Measurements from ENCODE around the gene LINGO1. TPM values are rescaled to one million over a fixed set of nuclear protein-coding genes. Genes with fewer than 3 reads are reported as not detected.

Gene LINGO1
- total RNA-seq, 2 experiments from 2014 or later: not detected

DNA sequence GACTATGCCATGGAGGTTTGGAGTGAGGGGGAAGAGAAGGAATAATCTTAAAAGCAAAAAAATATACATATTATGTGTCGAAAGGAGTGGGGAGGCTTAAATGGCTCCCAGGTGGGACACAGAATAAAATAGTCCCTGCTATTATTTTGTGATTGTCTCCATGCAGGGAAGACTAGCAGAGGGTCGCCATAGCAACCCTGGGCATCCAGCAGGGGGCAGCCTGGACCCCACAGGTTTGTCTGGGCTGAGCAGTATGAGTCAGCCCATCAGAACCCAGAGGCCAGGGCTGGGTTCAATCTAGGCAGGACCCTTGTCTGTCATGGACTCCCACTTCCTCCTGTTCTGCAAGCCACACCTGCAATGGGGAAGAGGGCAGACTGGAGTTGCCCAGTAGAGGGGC is 17.6 kb upstream of the LINGO1 start:
- Mint-ChIP-seq H3K9me3 (peaks cover 5% of the 10 kb centered on the region), H3K27me3 (peaks cover 6% of the 10 kb centered on the region), H3K4me1 (ENCODE audit: low read depth) (no peaks in the 10 kb centered on the region), H3K27ac (no peak overlapping the region), H3K36me3 (no peaks in the 10 kb centered on the region), H3K4me3 (no peak overlapping the region)
- intact Hi-C loops (cut with micrococcal nuclease): no loop called here
- ChIA-PET POLR2A (no interaction called here), CTCF (no interaction called here)
- peak; percentile 22 for DNase-seq

- no peaks in the 10 kb centered on the region for H3K4me1 Mint-ChIP-seq (ENCODE audit: low read depth)
- H3K27ac Mint-ChIP-seq: no peak overlapping the region
- H3K27me3 Mint-ChIP-seq: peaks cover 4% of the 10 kb centered on the region
- CTCF ChIA-PET: no interaction called here
- POLR2A ChIA-PET: no interaction called here
- DNase-seq: no peak
- no peaks in the 10 kb centered on the region for H3K36me3 Mint-ChIP-seq
- intact Hi-C loops (cut with micrococcal nuclease): no loop called here
- peaks cover 5% of the 10 kb centered on the region for H3K9me3 Mint-ChIP-seq
- H3K4me3 Mint-ChIP-seq: no peak overlapping the region
These were observed 16.9 kb upstream of the LINGO1 start for GRCh38 chr15:77649610-77650009.

GRCh38 chr15:77649017-77649416 is 16.3 kb upstream of the LINGO1 start:
- ChIA-PET POLR2A (no interaction called here), CTCF (no interaction called here)
- DNase-seq: no peak
- peaks cover 3% of the 10 kb centered on the region for H3K9me3 Mint-ChIP-seq
- no peak overlapping the region for H3K4me3 Mint-ChIP-seq
- no peaks in the 10 kb centered on the region for H3K4me1 Mint-ChIP-seq (ENCODE audit: low read depth)
- H3K36me3 Mint-ChIP-seq: no peaks in the 10 kb centered on the region
- no peak overlapping the region for H3K27ac Mint-ChIP-seq
- peaks cover 4% of the 10 kb centered on the region for H3K27me3 Mint-ChIP-seq
- intact Hi-C loops (cut with micrococcal nuclease): no loop called here

GRCh38 chr15:77647961-77648360 is 15.2 kb upstream of the LINGO1 start:
- Mint-ChIP-seq H3K36me3 (no peaks in the 10 kb centered on the region), H3K4me1 (ENCODE audit: low read depth) (no peaks in the 10 kb centered on the region), H3K9me3 (no peaks in the 10 kb centered on the region), H3K27ac (no peak overlapping the region), H3K4me3 (no peak overlapping the region), H3K27me3 (peaks cover 3% of the 10 kb centered on the region)
- no peak for DNase-seq
- intact Hi-C loops (cut with micrococcal nuclease): no loop called here
- CTCF ChIA-PET: interaction anchor here (1.2 kb wide), 1 partner anchor 13 kb away, joined by 3 read pairs; no protein-coding TSS in a partner anchor
- POLR2A ChIA-PET: no interaction called here

DNA sequence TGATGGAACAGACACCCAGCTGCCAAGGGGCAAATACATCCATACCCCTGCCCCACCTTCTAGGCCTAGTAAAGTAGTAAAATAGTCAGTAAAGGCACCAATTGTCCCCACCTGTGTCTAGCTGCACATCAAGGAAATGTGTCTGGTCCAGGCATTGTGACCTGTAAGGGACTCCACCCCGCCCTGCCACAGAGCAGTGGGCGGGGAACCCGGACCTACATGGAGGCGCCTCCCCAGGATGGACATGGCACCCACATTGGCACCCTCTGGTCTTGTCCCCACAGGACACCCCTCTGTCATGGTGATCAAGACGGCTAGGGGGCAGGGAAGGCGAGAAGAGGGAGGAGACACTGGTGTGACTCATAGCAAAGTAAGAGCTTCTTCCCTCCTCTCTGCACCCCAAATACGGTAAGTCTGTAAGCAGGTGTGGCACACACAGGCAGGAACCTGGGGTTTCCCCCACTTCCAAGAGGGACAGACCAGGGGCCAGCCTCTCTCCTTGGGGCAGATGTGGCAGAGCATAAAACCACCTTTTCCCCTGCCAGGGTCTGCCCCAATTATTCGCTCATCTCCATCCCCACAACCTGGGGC is 13.5 kb upstream of the LINGO1 start:
- no peak for DNase-seq

GRCh38 chr15:77645602-77646001 is 12.9 kb upstream of the LINGO1 start:
- Mint-ChIP-seq H3K36me3 (no peaks in the 10 kb centered on the region), H3K9me3 (no peaks in the 10 kb centered on the region), H3K4me3 (no peak overlapping the region), H3K4me1 (ENCODE audit: low read depth) (no peaks in the 10 kb centered on the region), H3K27me3 (peaks cover 2% of the 10 kb centered on the region), H3K27ac (no peak overlapping the region)
- intact Hi-C loops (cut with micrococcal nuclease): no loop called here
- DNase-seq: no peak
- POLR2A ChIA-PET: no interaction called here
- CTCF ChIA-PET: interaction anchor here (2.0 kb wide), 1 partner anchor 12 kb away, joined by 9 read pairs; no protein-coding TSS in a partner anchor

More for the DNA sequence above, 13.5 kb upstream of the LINGO1 start:
- H3K9me3 Mint-ChIP-seq: no peaks in the 10 kb centered on the region
- H3K27ac Mint-ChIP-seq: no peak overlapping the region
- no peak overlapping the region for H3K4me3 Mint-ChIP-seq
- H3K4me1 Mint-ChIP-seq (ENCODE audit: low read depth): no peaks in the 10 kb centered on the region
- ChIA-PET POLR2A (no interaction called here), CTCF (interaction anchor here (0.7 to 2.0 kb wide), 2 partner anchors 13 to 264 kb away, joined by 3 to 9 read pairs; no protein-coding TSS in a partner anchor)
- H3K36me3 Mint-ChIP-seq: no peaks in the 10 kb centered on the region
- H3K27me3 Mint-ChIP-seq: peaks cover 2% of the 10 kb centered on the region
- intact Hi-C loops (cut with micrococcal nuclease): no loop called here

GRCh38 chr15:77644543-77645247 is 12.0 kb upstream of the LINGO1 start:
- Mint-ChIP-seq H3K27me3 (peaks cover 3% of the 10 kb centered on the region), H3K4me3 (no peak overlapping the region), H3K9me3 (no peaks in the 10 kb centered on the region), H3K4me1 (ENCODE audit: low read depth) (no peaks in the 10 kb centered on the region), H3K36me3 (no peaks in the 10 kb centered on the region), H3K27ac (no peak overlapping the region)
- POLR2A ChIA-PET: no interaction called here
- CTCF ChIA-PET: no interaction called here
- intact Hi-C loops (cut with micrococcal nuclease): no loop called here
- DNase-seq: no peak

DNA sequence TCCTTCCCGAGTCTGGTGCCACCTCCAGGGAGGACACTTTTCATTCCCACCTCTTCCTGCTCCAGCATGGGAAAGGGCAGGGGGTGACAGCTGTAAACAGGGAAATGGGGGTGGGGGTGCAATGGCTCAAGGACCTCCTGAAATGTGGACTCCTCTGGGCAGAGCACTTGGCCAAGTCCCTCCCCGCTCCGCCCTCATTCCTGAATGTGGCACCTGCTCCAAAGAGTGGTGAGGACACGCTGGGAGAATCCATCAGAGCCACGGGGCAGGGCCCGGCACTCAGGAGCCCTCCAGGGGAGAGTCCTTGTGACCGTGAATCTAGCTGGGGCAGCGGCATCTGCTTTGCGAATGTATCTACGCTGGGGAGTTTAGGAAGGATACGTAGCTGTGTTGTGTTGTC is 11.1 kb upstream of the LINGO1 start:
- intact Hi-C loops (cut with micrococcal nuclease): no loop called here
- Mint-ChIP-seq H3K4me1 (ENCODE audit: low read depth) (no peaks in the 10 kb centered on the region), H3K27me3 (peaks cover 8% of the 10 kb centered on the region), H3K4me3 (no peak overlapping the region), H3K36me3 (no peaks in the 10 kb centered on the region), H3K9me3 (no peaks in the 10 kb centered on the region), H3K27ac (no peak overlapping the region)
- CTCF ChIA-PET: no interaction called here
- POLR2A ChIA-PET: no interaction called here
- DNase-seq: no peak

DNA sequence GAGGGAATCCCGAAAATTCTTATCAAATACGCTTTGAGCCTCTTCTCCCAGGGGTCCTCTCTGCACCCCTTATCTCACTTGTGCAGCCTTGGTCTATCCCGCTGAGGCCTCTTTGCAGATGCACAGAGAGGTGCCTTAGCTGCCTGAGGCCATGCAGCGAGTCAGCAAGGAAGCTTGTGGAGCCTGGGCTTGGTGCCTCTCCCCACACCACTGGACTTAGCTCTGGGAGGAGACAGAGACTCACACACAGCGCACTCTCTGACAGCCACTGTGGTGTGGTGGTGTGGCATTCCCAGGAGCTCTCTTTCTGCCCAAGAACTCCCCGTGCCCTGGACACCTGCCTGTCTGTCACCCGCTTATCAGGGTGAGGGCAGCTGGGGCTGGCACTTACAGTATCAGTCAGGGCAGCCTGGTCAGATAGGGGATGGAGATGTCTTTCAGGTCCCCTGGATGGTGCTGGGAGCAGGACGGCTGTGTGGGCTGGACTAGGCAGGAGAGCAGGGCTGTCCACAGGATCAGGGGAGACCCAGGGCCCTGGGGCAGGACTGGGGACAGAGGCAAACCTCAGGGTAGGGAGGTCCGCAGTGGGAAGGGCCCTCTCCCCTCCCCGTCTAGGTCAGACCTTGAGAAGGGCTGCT is 10.2 kb upstream of the LINGO1 start:
- Mint-ChIP-seq H3K36me3 (no peaks in the 10 kb centered on the region), H3K27me3 (peaks cover 9% of the 10 kb centered on the region), H3K27ac (no peak overlapping the region), H3K4me3 (no peak overlapping the region), H3K9me3 (no peaks in the 10 kb centered on the region), H3K4me1 (ENCODE audit: low read depth) (no peaks in the 10 kb centered on the region)
- ChIA-PET CTCF (no interaction called here), POLR2A (no interaction called here)
- no peak for DNase-seq
- intact Hi-C loops (cut with micrococcal nuclease): no loop called here

DNA sequence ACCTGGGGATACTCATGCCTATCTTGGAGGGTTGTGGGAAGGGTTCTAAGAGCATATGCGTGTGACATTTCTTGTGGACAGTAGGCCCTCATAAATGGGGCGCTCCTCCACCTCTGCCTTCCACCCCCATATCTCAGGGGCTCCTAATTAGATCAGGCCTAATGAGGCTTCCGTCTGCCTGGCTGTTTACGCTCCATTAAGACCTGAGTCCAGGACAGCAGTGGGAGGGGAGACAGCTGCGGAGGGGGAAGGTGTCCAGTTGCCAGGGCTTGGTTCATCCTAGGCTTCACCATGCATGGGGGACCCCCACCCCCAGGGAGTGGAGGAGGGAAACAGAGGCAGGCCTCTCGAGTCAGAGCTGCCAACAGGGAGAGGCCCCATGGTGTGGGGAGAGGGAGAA is 9.3 kb upstream of the LINGO1 start:
- H3K9me3 Mint-ChIP-seq: no peaks in the 10 kb centered on the region

DNA sequence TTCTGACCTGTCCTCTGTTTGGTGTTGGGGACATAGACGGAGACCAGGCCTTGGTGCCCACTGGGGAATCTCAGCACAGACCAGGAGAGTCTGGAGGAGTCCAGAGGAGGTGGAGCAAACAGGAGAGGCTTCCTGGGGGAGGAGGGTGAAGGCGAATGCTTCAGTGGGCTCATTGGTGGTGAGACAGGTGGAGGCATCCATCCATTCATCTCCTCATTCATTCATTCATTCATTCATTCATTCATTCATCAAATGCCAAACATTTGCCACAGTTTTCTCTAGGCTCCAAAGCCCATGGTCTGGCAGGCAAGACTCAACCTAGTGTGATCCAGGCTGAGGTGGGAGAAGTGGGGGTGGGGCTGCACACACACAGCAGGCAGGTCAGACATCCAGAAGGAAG is 7.9 kb upstream of the LINGO1 start:
- H3K27me3 Mint-ChIP-seq: peaks cover 20% of the 10 kb centered on the region
- ChIA-PET POLR2A (no interaction called here), CTCF (no interaction called here)
- no peaks in the 10 kb centered on the region for H3K4me1 Mint-ChIP-seq (ENCODE audit: low read depth)
- no peaks in the 10 kb centered on the region for H3K36me3 Mint-ChIP-seq
- H3K27ac Mint-ChIP-seq: no peak overlapping the region
- no peak for DNase-seq
- no peaks in the 10 kb centered on the region for H3K9me3 Mint-ChIP-seq
- intact Hi-C loops (cut with micrococcal nuclease): no loop called here
- H3K4me3 Mint-ChIP-seq: no peak overlapping the region

More for the DNA sequence above, 9.3 kb upstream of the LINGO1 start:
- ChIA-PET CTCF (interaction anchor here (1.0 kb wide), 1 partner anchor 8 kb away, joined by 3 read pairs; no protein-coding TSS in a partner anchor), POLR2A (no interaction called here)
- H3K4me3 Mint-ChIP-seq: no peak overlapping the region
- H3K36me3 Mint-ChIP-seq: no peaks in the 10 kb centered on the region
- intact Hi-C loops (cut with micrococcal nuclease): no loop called here
- no peak for DNase-seq
- H3K4me1 Mint-ChIP-seq (ENCODE audit: low read depth): no peaks in the 10 kb centered on the region
- no peak overlapping the region for H3K27ac Mint-ChIP-seq
- peaks cover 13% of the 10 kb centered on the region for H3K27me3 Mint-ChIP-seq

GRCh38 chr15:77639431-77639830 is 6.7 kb upstream of the LINGO1 start:
- ChIA-PET CTCF (interaction anchor here (0.9 to 1.5 kb wide), 2 partner anchors 96 to 182 kb away, joined by 3 read pairs; no protein-coding TSS in a partner anchor), POLR2A (no interaction called here)
- Mint-ChIP-seq H3K4me1 (ENCODE audit: low read depth) (no peaks in the 10 kb centered on the region), H3K27me3 (peaks cover 25% of the 10 kb centered on the region), H3K9me3 (no peaks in the 10 kb centered on the region), H3K36me3 (no peaks in the 10 kb centered on the region), H3K27ac (no peak overlapping the region), H3K4me3 (no peak overlapping the region)
- intact Hi-C loops (cut with micrococcal nuclease): no loop called here
- no peak for DNase-seq

Measured in activated CD4-positive, alpha-beta memory T cell treated with anti-CD3 and anti-CD28 coated beads for 36 hours (primary cell).